Measurements from ENCODE around the gene TXNDC16.

The TXNDC16 gene

GRCh38 chr14:52513249-52513648, 39.1 kb downstream of the TXNDC16 start:
- no peaks in the 10 kb centered on the region for H3K27me3 ChIP-seq (replicated peaks; ENCODE audit: insufficient read depth, low read length)
- TF ChIP-seq CTCF (IDR thresholded peaks at IDR 0.05; ENCODE audit: low read length) (no peak), EZH2 (optimal IDR thresholded peaks at IDR 0.05; ENCODE audit: low read depth, low read length) (no peak), EZH2phosphoT487 (IDR thresholded peaks at IDR 0.05; ENCODE audit: low read length) (no peak)
- no peak overlapping the region for H3K4me2 ChIP-seq (ENCODE audit: low read depth, low read length)
- H2AFZ ChIP-seq (ENCODE audit: low read length), result no peak overlapping the region
- no peak overlapping the region for H3K9ac ChIP-seq (ENCODE audit: low read length)
- H4K20me1 ChIP-seq (ENCODE audit: insufficient read depth, low read length), result no peaks in the 10 kb centered on the region
- no peak for DNase-seq
- H3K4me1 ChIP-seq (ENCODE audit: low read length), result no peaks in the 10 kb centered on the region
- no peak overlapping the region for H3K4me3 ChIP-seq (ENCODE audit: low read length)
- no peaks in the 10 kb centered on the region for H3K9me3 ChIP-seq (replicated peaks; ENCODE audit: insufficient read depth, low read length)
- no peaks in the 10 kb centered on the region for H3K79me2 ChIP-seq (ENCODE audit: low read length)
- H3K36me3 ChIP-seq (replicated peaks; ENCODE audit: insufficient read depth, low read length), result no peaks in the 10 kb centered on the region
- no peaks in the 10 kb centered on the region for H3K9me2 ChIP-seq (replicated peaks; ENCODE audit: insufficient read depth, low read length)
- no peak overlapping the region for H3K27ac ChIP-seq (ENCODE audit: low read length)
- H3F3A ChIP-seq (ENCODE audit: insufficient read depth, low read length), result no peaks in the 10 kb centered on the region

- H3K27ac ChIP-seq (ENCODE audit: low read length), result no peak overlapping the region
Measured at GRCh38 chr14:52494444-52494843, 57.9 kb downstream of the TXNDC16 start.

GRCh38 chr14:52485350-52485960, 66.8 kb downstream of the TXNDC16 start:
- no peaks in the 10 kb centered on the region for H3K79me2 ChIP-seq (ENCODE audit: low read length)
- H3K4me1 ChIP-seq (ENCODE audit: low read length), result peaks cover 17% of the 10 kb centered on the region
- no peaks in the 10 kb centered on the region for H3F3A ChIP-seq (ENCODE audit: insufficient read depth, low read length)
- no peak overlapping the region for H3K4me2 ChIP-seq (ENCODE audit: low read depth, low read length)
- H4K20me1 ChIP-seq (ENCODE audit: insufficient read depth, low read length), result no peaks in the 10 kb centered on the region
- no peak overlapping the region for H3K9ac ChIP-seq (ENCODE audit: low read length)
- no peaks in the 10 kb centered on the region for H3K27me3 ChIP-seq (replicated peaks; ENCODE audit: insufficient read depth, low read length)
- no peak overlapping the region for H3K4me3 ChIP-seq (ENCODE audit: low read length)
- H3K9me3 ChIP-seq (replicated peaks; ENCODE audit: insufficient read depth, low read length), result no peaks in the 10 kb centered on the region
- TF ChIP-seq CTCF (IDR thresholded peaks at IDR 0.05; ENCODE audit: low read length) (no peak), EZH2phosphoT487 (IDR thresholded peaks at IDR 0.05; ENCODE audit: low read length) (no peak), EZH2 (optimal IDR thresholded peaks at IDR 0.05; ENCODE audit: low read depth, low read length) (no peak)
- H3K9me2 ChIP-seq (replicated peaks; ENCODE audit: insufficient read depth, low read length), result no peaks in the 10 kb centered on the region
- no peak overlapping the region for H3K27ac ChIP-seq (ENCODE audit: low read length)
- H3K36me3 ChIP-seq (replicated peaks; ENCODE audit: insufficient read depth, low read length), result no peaks in the 10 kb centered on the region
- DNase-seq, result no peak
- H2AFZ ChIP-seq (ENCODE audit: low read length), result no peak overlapping the region

More at GRCh38 chr14:52494444-52494843, 57.9 kb downstream of the TXNDC16 start:
- no peak for TF ChIP-seq EZH2phosphoT487 (IDR thresholded peaks at IDR 0.05; ENCODE audit: low read length)
- TF ChIP-seq CTCF (IDR thresholded peaks at IDR 0.05; ENCODE audit: low read length), result no peak
- no peak for TF ChIP-seq EZH2 (optimal IDR thresholded peaks at IDR 0.05; ENCODE audit: low read depth, low read length)
- H3K9me2 ChIP-seq (replicated peaks; ENCODE audit: insufficient read depth, low read length), result no peaks in the 10 kb centered on the region
- H3F3A ChIP-seq (ENCODE audit: insufficient read depth, low read length), result no peaks in the 10 kb centered on the region
- no peaks in the 10 kb centered on the region for H3K36me3 ChIP-seq (replicated peaks; ENCODE audit: insufficient read depth, low read length)
- H3K79me2 ChIP-seq (ENCODE audit: low read length), result no peaks in the 10 kb centered on the region
- H3K9me3 ChIP-seq (replicated peaks; ENCODE audit: insufficient read depth, low read length), result no peaks in the 10 kb centered on the region
- H3K4me2 ChIP-seq (ENCODE audit: low read depth, low read length), result no peak overlapping the region
- no peak overlapping the region for H2AFZ ChIP-seq (ENCODE audit: low read length)
- no peaks in the 10 kb centered on the region for H4K20me1 ChIP-seq (ENCODE audit: insufficient read depth, low read length)
- H3K4me1 ChIP-seq (ENCODE audit: low read length), result no peaks in the 10 kb centered on the region
- no peak overlapping the region for H3K9ac ChIP-seq (ENCODE audit: low read length)
- DNase-seq, result no peak
- no peaks in the 10 kb centered on the region for H3K27me3 ChIP-seq (replicated peaks; ENCODE audit: insufficient read depth, low read length)
- no peak overlapping the region for H3K4me3 ChIP-seq (ENCODE audit: low read length)
